Activated CD4-positive, alpha-beta T cell treated with anti-CD3 and anti-CD28 coated beads for 1 hour (primary cell): ENCODE data around the gene DNAI2.
"Not testable (repeated sequence)": the region's sequence is repeated elsewhere in the genome, so short reads cannot be mapped to it uniquely, and the experiment has no call there.

ENCODE experiments used
- DNase-seq: peaks from one replicate; pipeline ENCODE4 v3.0.0-alpha.2; 2020

The DNAI2 gene

GRCh38 chr17:74279617-74280016, 5.6 kb downstream of the DNAI2 start:
- DNase-seq, result not testable (repeated sequence)

GRCh38 chr17:74280093-74280513, 6.1 kb downstream of the DNAI2 start:
- peak; percentile 30 for DNase-seq

- no peak for DNase-seq
These were observed 7.8 kb downstream of the DNAI2 start for GRCh38 chr17:74281799-74282198.

DNA sequence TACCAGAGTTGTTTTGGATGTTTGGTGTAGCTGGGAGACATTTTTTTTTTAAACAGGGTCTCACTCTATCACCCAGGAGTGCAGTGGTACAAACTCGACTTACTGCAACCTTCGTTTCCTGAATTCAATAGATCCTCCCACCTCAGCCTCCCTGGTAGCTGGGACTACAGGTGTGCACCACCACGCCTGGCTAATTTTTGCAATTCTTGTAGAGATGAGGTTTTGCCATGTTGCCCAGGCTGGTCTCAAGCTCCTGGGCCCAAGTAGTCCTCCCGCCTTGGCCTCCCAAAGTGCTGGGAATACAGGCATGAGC, 8.2 kb downstream of the DNAI2 start:
- not testable (repeated sequence) for DNase-seq

GRCh38 chr17:74282587-74283370, 8.7 kb downstream of the DNAI2 start:
- no peak for DNase-seq

DNA sequence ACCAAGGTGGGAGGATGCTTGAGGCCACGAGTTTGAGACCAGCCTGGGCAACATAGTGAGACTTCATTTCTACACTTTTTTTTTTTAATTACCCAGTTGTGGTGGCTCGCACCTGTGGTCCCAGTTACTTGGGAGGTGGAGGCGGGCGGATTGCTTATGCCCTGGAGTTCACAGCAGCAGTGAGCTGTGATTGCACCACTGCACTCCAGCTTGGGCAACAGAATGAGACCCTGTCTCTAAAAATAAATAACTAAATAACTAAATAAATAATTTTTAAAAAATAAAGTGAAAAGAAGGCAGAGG, 9.3 kb downstream of the DNAI2 start:
- DNase-seq, result no peak

DNA sequence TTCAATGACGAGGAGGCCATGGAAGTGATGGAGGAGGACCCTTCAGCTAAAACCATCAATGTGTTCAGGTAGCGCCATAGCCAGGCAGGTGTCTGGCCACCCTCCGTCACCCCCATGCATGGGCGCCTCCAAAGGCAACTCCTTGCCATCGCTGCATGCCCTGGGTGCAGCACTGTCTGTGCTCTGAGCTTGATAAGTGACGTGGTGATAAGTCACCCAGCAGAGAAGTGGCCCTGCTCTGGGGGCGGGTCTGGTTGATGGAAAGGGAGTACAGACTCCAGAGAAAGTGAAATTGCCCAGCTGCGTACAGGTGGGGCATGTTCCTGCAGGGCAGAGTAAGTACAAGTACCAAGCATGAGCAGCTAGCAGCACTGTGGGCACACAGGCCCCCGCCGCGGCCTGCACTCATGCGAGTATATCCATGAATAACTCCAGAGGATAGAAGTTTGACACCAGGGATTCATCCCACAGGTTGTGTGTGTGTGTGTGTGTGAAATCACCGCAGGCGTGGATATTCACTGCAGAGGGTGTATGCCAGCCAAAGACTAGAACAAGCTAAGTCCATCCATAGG, 13.1 kb downstream of the DNAI2 start:
- DNase-seq, result no peak

DNA sequence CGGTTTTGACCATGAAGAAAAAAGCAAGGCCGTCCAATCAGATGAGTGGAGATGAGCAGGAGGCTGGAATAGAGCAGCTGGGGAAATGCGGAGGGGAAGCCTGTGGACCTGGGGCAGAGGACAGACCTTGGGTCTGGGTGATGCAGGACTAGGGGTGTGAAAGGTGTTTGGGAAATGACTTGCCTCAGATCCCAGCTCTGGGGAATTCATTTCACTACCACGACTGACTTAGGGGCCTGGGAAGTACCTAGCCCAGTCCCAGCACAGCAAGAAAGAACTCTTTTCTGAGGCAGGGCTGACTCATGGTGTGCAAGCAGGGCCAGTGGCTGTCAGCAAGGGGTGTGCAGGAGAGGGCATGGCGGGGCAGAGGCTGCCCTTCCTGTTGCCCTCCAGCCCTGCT, 14.8 kb downstream of the DNAI2 start:
- DNase-seq, result no peak

DNA sequence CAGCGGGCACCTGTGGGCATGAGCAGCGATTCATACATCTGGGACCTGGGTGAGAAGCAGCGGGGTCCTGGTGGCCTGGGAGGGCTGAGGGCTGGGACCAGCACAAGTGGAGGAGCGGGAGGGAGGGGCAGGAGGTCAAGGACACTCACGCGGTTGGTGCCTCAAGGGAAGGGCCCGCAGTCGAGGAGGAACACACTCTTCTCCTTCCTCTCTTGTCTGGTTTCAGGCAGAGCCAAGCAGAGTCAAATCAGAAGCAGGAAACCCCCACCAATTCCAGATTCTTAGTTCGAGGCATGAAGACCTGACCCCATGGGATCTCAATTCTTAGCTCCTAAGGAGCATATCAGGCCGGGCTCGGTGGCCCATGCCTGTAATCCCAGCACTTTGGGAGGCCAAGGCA, 15.7 kb downstream of the DNAI2 start:
- DNase-seq, result no peak

GRCh38 chr17:74290340-74290739, 16.3 kb downstream of the DNAI2 start:
- no peak for DNase-seq

DNA sequence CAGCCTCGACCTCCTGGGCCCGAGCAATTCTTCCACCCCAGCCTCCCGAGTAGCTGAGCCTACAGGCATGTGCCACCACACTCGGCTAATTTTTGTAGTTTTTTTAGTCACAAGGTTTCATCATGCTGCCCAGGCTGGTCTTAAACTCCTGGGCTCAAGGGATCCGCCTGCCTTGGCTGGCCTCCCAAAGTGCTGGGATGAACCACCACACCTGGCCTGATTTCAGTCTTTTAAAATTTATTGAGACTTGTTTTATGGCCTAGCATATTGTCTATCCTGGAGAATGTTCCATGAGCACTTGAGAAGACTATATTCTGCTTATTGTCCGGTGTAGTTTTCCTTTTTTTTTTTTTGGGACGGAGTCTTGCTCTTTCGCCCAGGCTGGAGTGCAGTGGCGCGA, 18.5 kb downstream of the DNAI2 start:
- DNase-seq, result no peak

DNA sequence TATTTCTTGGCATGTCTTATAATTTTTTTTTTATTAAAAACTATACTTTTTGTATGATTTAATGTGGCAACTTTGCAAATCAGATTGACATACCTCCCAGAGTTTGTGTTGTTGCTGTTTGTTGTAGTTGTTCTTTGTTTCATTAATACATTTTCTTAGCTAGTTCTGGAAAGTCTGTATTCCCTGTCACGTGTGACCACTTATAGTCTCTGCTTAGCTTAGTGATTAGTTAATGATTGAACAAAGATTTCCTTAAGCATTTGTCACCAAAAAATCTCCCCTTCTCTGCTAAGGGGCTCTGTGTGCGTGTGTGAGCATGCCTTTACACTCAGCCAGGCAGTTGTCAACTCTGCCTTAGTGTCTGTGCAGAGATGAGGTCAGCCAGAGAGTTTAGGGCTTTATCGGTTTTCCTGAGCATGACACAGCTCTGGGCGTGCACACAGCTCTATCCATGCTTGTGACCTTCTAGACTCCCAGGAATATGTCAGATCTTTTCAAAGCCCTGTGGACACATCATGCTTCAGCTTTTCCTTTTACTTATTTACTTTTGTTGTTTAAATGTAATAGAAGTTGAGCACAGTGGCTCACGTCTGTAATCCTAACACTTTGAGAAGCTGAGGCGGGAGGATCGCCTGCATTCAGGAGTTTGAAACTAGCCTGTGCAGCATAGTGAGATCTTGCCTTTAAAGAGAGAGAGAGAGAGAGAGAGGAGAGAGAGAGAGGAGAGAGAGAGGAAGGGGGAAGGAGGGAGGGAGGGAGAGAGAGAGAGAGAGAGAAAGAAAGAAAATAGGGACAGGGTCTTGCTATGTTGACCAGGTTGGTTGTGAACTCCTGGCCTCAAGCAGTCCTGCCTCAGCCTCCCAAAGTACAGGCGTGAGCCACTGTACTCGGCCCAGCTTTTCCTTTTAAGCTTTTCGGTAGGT, 21.9 kb downstream of the DNAI2 start:
- no peak for DNase-seq

GRCh38 chr17:74296548-74296936, 22.5 kb downstream of the DNAI2 start:
- no peak for DNase-seq

DNA sequence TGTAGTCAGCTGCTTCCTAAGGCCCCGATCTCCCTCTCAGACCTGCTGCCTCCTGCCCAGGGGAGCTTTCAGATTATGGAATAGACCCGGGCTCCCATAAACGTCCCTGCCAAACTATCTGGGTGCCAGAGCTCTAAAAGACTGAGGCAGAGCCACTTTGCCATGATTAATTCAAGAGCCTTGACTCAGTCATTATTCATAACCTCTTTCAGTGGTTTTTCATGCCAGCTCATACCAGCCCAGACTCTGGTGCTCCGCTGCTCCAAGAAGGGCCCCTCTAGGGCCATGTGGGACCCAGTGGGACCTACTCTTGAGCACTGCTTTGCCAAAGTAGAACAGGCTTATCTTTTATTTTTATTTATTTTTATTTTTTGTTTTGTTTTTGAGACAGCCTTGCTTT, 23.9 kb downstream of the DNAI2 start:
- DNase-seq, result no peak

GRCh38 chr17:74298778-74299177, 24.7 kb downstream of the DNAI2 start:
- no peak for DNase-seq

DNA sequence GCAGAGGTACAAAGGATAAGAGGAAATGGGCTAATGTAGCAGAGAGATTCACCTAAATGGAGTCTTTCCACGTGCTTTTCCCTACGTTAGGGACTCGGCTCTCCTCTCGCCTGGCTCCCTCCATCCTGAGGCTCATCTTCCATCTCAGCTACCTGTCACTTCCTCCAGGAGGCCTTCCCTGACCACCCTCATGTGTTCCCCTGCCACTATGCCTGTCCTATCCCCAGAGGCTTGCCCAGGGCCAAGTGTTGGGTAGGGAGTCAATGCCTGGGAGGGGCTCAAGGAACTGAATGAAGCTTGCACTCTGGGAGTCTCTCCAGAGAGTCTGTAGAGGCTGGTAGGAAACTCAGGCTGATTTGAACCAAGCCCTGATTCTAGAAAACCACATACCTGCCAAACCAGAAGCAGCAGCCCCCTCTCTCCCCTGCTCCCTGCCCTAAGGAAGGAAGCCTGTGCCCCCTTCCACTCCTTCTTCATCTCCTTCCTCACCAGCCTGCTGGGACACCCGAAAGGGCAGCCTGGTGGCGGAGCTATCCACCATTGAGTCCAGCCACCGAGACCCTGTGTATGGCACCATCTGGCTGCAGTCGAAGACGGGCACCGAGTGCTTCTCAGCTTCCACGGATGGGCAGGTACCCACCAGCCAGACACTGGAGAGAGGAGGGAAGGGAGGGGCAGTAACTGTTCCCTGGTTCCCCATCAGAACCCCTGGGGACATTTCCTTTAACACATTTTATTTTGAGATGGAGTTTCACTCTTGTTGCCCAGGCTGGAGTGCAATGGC, 25.4 kb downstream of the DNAI2 start:
- DNase-seq, result no peak

DNA sequence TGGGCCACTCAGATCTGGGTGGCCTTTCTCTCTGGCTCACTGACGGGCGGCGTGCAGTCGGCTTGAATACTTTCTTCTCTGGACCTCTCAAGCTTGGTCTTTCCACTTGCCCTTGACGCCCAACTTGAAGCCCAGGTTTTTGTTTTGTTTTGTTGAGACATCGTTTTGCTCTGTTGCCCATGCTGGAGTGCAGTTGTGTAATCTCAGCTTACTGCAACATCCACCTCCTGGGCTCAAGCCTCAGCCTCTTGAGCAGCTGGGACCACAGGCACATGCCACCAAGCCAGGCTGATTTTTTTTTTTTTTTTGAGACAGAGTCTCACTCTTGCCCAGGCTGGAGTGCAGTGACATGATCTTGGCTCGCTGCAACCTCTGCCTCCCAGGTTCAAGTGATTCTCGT, 29.3 kb downstream of the DNAI2 start:
- no peak for DNase-seq

DNA sequence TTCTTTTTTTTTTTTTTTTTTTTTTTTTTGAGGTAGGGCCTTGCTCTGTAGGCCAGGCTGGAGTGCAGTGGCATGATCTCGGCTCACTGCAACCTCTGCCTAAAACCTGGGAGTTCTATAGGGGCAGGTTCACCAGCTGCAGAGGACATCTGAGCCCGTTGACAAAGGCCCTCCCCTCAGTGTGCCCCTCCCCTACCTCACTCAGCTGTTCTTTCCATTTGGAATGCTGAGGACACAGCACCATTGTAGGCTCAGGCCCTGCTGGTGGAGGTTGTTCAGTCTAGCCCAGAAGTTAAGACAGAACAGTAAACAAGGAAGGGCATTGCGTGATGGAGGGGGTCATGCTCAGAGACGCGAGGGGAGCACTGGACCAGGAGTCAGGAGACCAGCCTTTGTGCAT, 30.1 kb downstream of the DNAI2 start:
- no peak for DNase-seq

DNA sequence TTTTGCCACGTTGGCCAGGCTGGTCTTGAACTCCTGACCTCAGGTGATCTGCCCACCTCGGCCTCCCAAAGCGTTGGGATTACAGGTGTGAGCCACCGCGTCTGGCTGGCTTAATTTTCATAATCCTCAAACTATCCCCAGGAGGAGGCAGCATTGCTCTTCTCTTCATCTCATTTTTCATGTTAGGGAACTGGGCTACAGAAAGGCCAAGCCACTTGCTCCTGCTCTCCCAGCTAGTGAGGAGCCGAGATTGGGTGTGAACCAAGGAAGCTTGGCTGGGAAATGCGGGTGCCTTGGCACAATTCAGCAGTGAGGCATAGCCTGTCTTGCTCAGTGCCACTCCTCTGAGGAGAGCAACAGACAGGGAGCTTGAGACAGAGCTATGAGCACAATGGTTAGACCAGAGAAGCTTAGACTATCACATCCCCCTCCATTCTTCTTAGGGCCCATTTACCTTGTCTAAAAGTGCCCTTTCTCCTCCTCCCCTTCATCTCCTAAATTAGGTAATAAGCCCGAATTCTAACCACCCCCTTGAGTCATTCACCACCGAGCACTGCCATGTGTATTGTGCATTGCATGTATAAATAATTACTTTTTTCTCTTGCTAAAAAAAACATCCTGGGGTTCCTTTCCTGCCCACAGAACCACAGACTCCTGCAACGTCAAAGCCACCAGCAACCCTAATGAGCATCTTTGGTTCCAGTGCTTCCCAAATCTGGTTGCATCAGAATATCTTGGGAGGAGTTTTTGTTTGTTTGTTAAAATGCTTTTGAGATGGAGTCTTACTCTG, 32.0 kb downstream of the DNAI2 start:
- no peak for DNase-seq

GRCh38 chr17:74307984-74308773, 34.1 kb downstream of the DNAI2 start:
- no peak for DNase-seq

DNA sequence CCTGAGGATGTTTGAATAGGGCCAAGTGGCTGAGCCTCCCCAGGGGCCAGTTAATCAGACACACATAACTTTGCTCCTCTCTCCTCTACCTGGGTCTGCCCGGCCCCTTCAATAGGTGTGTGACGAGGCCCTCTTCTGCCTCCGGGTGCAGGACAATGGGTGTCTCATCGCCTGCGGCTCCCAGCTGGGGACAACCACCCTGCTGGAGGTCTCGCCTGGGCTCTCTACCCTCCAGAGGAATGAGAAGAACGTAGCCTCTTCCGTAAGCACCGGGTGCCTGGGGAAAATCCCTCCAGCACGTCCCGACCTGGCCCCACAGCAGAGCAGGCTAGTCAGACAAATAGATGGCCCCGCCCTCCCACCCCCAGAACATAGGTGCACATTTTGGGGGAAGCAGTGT, 35.9 kb downstream of the DNAI2 start:
- DNase-seq, result no peak

DNA sequence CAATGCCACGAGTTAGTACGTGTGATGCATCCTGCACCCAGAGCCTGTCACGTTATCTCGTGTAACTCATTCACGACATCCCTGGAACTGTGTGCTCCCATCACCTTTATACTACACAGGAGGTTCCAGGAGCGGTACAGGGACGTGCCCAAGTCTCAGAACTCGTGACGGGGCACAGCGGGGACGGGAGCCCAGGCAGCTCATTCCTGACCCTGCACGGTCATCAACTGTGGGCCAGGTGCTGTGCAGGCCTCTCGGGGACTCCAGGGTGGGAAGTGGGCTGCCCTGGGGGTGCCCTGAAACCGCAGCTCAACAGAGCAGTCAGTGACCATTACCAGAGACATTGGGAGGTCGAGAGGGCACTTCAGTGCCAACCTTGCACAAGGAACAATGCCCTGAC, 40.8 kb downstream of the DNAI2 start:
- no peak for DNase-seq
